Endothelial cell of umbilical vein (primary cell): Measurements from ENCODE around the gene COPRS. TPM values are rescaled to one million over a fixed set of nuclear protein-coding genes. Genes with fewer than 3 reads are reported as not detected.

Source experiments
- BruUV-seq: library from RNA; stranded (reverse); fragments of 400-500 nt; replicated peaks from 2 replicates; lab custom pipeline; 2021; lab: Mats Ljungman, UMichigan
- CTCF ChIA-PET: fragments of 300-600, 350-600 bp; sonication (Branson Sonifier 250); formaldehyde crosslinking; loops from one replicate; lab custom pipeline; 2021; ENCODE audit warnings: antibody characterized with exemption, inconsistent platforms; lab: Charles Lee
- POLR2A ChIA-PET: fragments of 300-600, 350-600 bp; sonication (Branson Sonifier 250); formaldehyde crosslinking; loops from one replicate; lab custom pipeline; 2021; ENCODE audit warnings: antibody characterized with exemption, inconsistent platforms; lab: Charles Lee
- DNase-seq: peaks from one replicate; pipeline ENCODE4 v3.0.0-alpha.2; 2011; ENCODE audit warnings: low read depth, low spot score
- FAIRE-seq: peaks from 2 replicates; lab custom pipeline; 2011; peaks lifted over from hg19 to GRCh38; lab: Jason Lieb, UNC
- H2AFZ ChIP-seq: 2 replicates; pipeline ENCODE4 v1.6.0; 2012; ENCODE audit warnings: low read depth, low read length, control low read depth, inconsistent platforms
- H3K27ac ChIP-seq: 2 replicates; pipeline ENCODE4 v1.5.1; 2011; ENCODE audit warnings: low read depth, mild to moderate bottlenecking, control low read depth, low read length, moderate library complexity; ENCODE audit not compliant: insufficient read depth
- H3K27me3 ChIP-seq, 2 experiments: 2 replicates each; pipeline versions ENCODE4 v1.6.0 to v1.6.1; 2011; ENCODE audit warnings: low read length in 2 of 2, mixed read lengths in 1 of 2; ENCODE audit not compliant: control insufficient read depth in 2 of 2, insufficient read depth in 2 of 2
- H3K36me3 ChIP-seq, 2 experiments: 2 replicates in 1 of 2; 3 replicates in 1 of 2; pipeline ENCODE4 v1.5.1; 2011; ENCODE audit warnings: low read length in 2 of 2, mild to moderate bottlenecking in 1 of 2, moderate library complexity in 1 of 2; ENCODE audit not compliant: control insufficient read depth in 2 of 2, insufficient read depth in 2 of 2; ENCODE audit errors: extremely low read depth in 1 of 2
- H3K4me1 ChIP-seq: 3 replicates; pipeline ENCODE4 v1.5.1; 2011; ENCODE audit warnings: mild to moderate bottlenecking, low read length; ENCODE audit not compliant: control insufficient read depth, insufficient read depth; ENCODE audit errors: extremely low read depth
- H3K4me2 ChIP-seq: 2 replicates; pipeline ENCODE4 v1.6.1; 2011; ENCODE audit warnings: low read length, control low read depth, mixed read lengths; ENCODE audit not compliant: insufficient read depth
- H3K4me3 ChIP-seq, 3 experiments: fragments of 200-600 bp in 1 of 3; sonication (generic), shearing (Covaris generic) in 1 of 3; replicated peaks in 1 of 3; 2 replicates each; pipeline ENCODE4 v1.5.1; 2011 to 2016; ENCODE audit warnings: control low read depth in 3 of 3, low read length in 3 of 3, mild to moderate bottlenecking in 2 of 3, inconsistent platforms in 1 of 3, low read depth in 1 of 3, moderate library complexity in 1 of 3; ENCODE audit not compliant: insufficient read depth in 1 of 3
- H3K79me2 ChIP-seq: 2 replicates; pipeline ENCODE4 v1.6.0; 2012; ENCODE audit warnings: low read length, inconsistent platforms; ENCODE audit not compliant: control insufficient read depth, insufficient read depth
- H3K9ac ChIP-seq: replicated peaks from 2 replicates; pipeline ENCODE3; 2011; ENCODE audit warnings: low read length, control low read depth; ENCODE audit not compliant: insufficient read depth; ENCODE audit errors: extremely low read depth
- H3K9me1 ChIP-seq: replicated peaks from 3 replicates; pipeline ENCODE4 v1.6.0; 2011; ENCODE audit warnings: mild to moderate bottlenecking, low read length; ENCODE audit not compliant: control insufficient read depth, insufficient read depth; ENCODE audit errors: extremely low read depth
- H3K9me3 ChIP-seq: replicated peaks from 2 replicates; pipeline ENCODE4 v1.5.1; 2012; ENCODE audit warnings: low read length, inconsistent platforms; ENCODE audit not compliant: control insufficient read depth, insufficient read depth
- H4K20me1 ChIP-seq: replicated peaks from 2 replicates; pipeline ENCODE3; 2011; ENCODE audit warnings: mild to moderate bottlenecking, low read length; ENCODE audit not compliant: control insufficient read depth, insufficient read depth; ENCODE audit errors: extremely low read depth
- EZH2 ChIP-seq: IDR thresholded peaks from 2 replicates; pipeline ENCODE4 v1.6.1; 2012; ENCODE audit warnings: borderline replicate concordance, low read depth, mild to moderate bottlenecking, moderate library complexity, low read length, inconsistent platforms; ENCODE audit not compliant: severe bottlenecking
- FOS ChIP-seq: IDR thresholded peaks from 2 replicates; pipeline ENCODE4 v1.6.1; 2011; ENCODE audit warnings: mild to moderate bottlenecking, low read length, moderate library complexity, borderline replicate concordance; ENCODE audit not compliant: insufficient read depth
- GATA2 ChIP-seq: IDR thresholded peaks from 2 replicates; pipeline ENCODE4 v1.7.0; 2011; ENCODE audit warnings: low read depth, mild to moderate bottlenecking, moderate library complexity, mixed read lengths, low read length; ENCODE audit not compliant: insufficient read length, insufficient read depth
- JUN ChIP-seq: IDR thresholded peaks from 2 replicates; pipeline ENCODE4 v1.6.1; 2011; ENCODE audit warnings: borderline replicate concordance, low read depth; ENCODE audit not compliant: insufficient read length, insufficient read depth
- MYC ChIP-seq: IDR thresholded peaks from one replicate; pipeline ENCODE4 v1.6.1; 2011; ENCODE audit warnings: mild to moderate bottlenecking, low read depth, low read length
- POLR2A ChIP-seq: IDR thresholded peaks from 2 replicates; pipeline ENCODE4 v1.6.1; 2012; ENCODE audit warnings: low read depth, mild to moderate bottlenecking, control low read depth, low read length
- POLR2AphosphoS5 ChIP-seq: IDR thresholded peaks from 2 replicates; pipeline ENCODE4 v1.6.1; 2012; ENCODE audit warnings: low read depth, mild to moderate bottlenecking, control low read depth, low read length, moderate library complexity; ENCODE audit not compliant: insufficient read depth
- dilution Hi-C: fragments of 300-500 bp; cut with MboI; formaldehyde crosslinking; loops from one replicate; pipeline ENCODE4 v1.15.0; 2019; ENCODE audit warnings: low sequenced_read_pairs; ENCODE audit not compliant: extremely low pct_ligation_motif_present
- intact Hi-C: fragments of 100-400 bp; cut with micrococcal nuclease; formaldehyde crosslinking; loops from one replicate; pipeline ENCODE4 v1.10.0; 2022
- polyA plus RNA-seq, 4 experiments: library from polyadenylated mRNA; depleted of rRNA in 3 of 4; stranded (reverse) in 3 of 4; unstranded in 1 of 4; fragments of >200 nt; gene quantifications; 2 replicates each; pipeline versions ENCODE4 v1.2.1 to v1.2.3, GENCODE V29; 2011 to 2012; ENCODE audit warnings: missing spikeins in 1 of 4
- total RNA-seq: library from RNA; stranded (reverse); gene quantifications from 2 replicates; pipeline ENCODE4 v1.2.3, GENCODE V29; 2021
- TF ChIP-seq, protein P1 (sequence below): IDR thresholded peaks from 2 replicates; pipeline ENCODE4 v1.6.1; 2011; ENCODE audit not compliant: insufficient read depth, insufficient read length
- TF ChIP-seq, protein P2 (sequence below), 2 donors: IDR thresholded peaks; 1 replicate in 1 of 2; 2 replicates in 1 of 2; pipeline ENCODE4 v1.5.1; 2011; ENCODE audit warnings: low read length in 2 of 2, mild to moderate bottlenecking in 2 of 2, moderate library complexity in 2 of 2, control low read depth in 1 of 2, inconsistent platforms in 1 of 2, low read depth in 1 of 2; ENCODE audit not compliant: insufficient read depth in 1 of 2; ENCODE audit errors: extremely low read depth in 1 of 2

The COPRS gene
- total and polyA plus RNA-seq, 2 donors (not counting 3 experiments of a cell fraction or from before 2014, with no cell fraction given), result 43.1 to 48.0 TPM

DNA sequence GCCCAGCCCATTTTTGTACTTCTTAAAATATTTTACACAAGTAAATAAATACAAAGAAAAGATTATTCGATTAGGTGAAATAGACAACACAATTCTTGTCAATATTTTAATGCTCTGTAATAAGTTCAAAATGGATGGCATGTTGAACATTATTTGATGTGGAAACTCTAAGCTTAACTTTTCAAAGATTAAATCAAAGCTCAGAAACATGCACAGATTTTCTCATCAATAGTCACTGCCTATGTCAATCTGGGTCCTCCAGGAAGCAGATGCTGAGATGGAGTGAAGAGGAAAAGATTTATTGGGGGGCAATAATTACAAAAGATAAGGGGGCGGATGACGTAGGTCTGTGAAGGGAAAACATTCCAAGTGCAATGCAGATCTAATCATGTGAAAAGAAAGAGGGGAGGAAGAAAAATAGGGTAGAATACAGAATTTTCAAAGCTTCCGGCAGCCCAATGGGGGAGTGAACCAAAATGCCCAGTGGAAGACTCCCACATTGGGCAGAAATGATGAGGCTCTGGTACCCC lies 50.5 kb downstream of the COPRS start:
- CTCF ChIA-PET, result interaction anchor here (0.8 kb wide), 1 partner anchor 34 kb away, joined by 3 read pairs; no protein-coding TSS in a partner anchor

More for the DNA sequence above, 50.5 kb downstream of the COPRS start:
- Histone ChIP-seq H3K4me1 (no peaks in the 10 kb centered on the region), H3K36me3 (no peaks in the 10 kb centered on the region), H3K4me3 (no peak overlapping the region), H3K9me1 (no peaks in the 10 kb centered on the region), H2AFZ (no peak overlapping the region), H3K27ac (no peak overlapping the region), H4K20me1 (no peaks in the 10 kb centered on the region), H3K9me3 (no peaks in the 10 kb centered on the region), H3K4me2 (no peak overlapping the region), H3K27me3 (no peaks in the 10 kb centered on the region), H3K9ac (no peak overlapping the region), H3K79me2 (no peaks in the 10 kb centered on the region)
- intact Hi-C loops (no loop called here), dilution Hi-C loops (loop anchor here (25.0 kb wide), 1 partner anchor 171 kb away; no protein-coding TSS in a partner anchor)
- POLR2A ChIA-PET, result interaction anchor here (0.5 kb wide), 1 partner anchor 10 kb away, joined by 5 read pairs; no protein-coding TSS in a partner anchor
- DNase-seq (no peak), FAIRE-seq (no peak)
- BruUV-seq, result no TSS peak
- TF ChIP-seq FOS (no peak), MYC (no peak), POLR2A (no peak), POLR2AphosphoS5 (no peak), GATA2 (no peak), EZH2 (no peak), JUN (no peak)
- TF ChIP-seq, protein P1, sequence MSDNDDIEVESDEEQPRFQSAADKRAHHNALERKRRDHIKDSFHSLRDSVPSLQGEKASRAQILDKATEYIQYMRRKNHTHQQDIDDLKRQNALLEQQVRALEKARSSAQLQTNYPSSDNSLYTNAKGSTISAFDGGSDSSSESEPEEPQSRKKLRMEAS, result no peak
- TF ChIP-seq, protein P2, sequence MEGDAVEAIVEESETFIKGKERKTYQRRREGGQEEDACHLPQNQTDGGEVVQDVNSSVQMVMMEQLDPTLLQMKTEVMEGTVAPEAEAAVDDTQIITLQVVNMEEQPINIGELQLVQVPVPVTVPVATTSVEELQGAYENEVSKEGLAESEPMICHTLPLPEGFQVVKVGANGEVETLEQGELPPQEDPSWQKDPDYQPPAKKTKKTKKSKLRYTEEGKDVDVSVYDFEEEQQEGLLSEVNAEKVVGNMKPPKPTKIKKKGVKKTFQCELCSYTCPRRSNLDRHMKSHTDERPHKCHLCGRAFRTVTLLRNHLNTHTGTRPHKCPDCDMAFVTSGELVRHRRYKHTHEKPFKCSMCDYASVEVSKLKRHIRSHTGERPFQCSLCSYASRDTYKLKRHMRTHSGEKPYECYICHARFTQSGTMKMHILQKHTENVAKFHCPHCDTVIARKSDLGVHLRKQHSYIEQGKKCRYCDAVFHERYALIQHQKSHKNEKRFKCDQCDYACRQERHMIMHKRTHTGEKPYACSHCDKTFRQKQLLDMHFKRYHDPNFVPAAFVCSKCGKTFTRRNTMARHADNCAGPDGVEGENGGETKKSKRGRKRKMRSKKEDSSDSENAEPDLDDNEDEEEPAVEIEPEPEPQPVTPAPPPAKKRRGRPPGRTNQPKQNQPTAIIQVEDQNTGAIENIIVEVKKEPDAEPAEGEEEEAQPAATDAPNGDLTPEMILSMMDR (IDR thresholded peaks at IDR 0.05; ENCODE audit: extremely low read depth in 1 of 2, insufficient read depth in 1 of 2, low read depth in 1 of 2, low read length in 2 of 2), result no peak
